ENCODE data around the gene PDGFD.

PDGFD gene

GRCh38 chr11:104163100-104164027 is 583 bp downstream of the PDGFD start:
- Histone ChIP-seq H3K9me3 (ENCODE audit: severe bottlenecking) (no peaks in the 10 kb centered on the region), H3K27me3 (ENCODE audit: insufficient read depth, low read depth, severe bottlenecking) (no peaks in the 10 kb centered on the region), H3K36me3 (no peaks in the 10 kb centered on the region), H3K4me3 (ENCODE audit: low read depth, low read length) (peak overlapping the region; percentile 48), H3K27ac (no peak overlapping the region)
- TF ChIP-seq, protein P1, sequence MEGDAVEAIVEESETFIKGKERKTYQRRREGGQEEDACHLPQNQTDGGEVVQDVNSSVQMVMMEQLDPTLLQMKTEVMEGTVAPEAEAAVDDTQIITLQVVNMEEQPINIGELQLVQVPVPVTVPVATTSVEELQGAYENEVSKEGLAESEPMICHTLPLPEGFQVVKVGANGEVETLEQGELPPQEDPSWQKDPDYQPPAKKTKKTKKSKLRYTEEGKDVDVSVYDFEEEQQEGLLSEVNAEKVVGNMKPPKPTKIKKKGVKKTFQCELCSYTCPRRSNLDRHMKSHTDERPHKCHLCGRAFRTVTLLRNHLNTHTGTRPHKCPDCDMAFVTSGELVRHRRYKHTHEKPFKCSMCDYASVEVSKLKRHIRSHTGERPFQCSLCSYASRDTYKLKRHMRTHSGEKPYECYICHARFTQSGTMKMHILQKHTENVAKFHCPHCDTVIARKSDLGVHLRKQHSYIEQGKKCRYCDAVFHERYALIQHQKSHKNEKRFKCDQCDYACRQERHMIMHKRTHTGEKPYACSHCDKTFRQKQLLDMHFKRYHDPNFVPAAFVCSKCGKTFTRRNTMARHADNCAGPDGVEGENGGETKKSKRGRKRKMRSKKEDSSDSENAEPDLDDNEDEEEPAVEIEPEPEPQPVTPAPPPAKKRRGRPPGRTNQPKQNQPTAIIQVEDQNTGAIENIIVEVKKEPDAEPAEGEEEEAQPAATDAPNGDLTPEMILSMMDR (IDR thresholded peaks at IDR 0.05; ENCODE audit: low read depth, low read length), result no peak
- DNase-seq, result no peak

- H3K9me3 ChIP-seq (ENCODE audit: severe bottlenecking), result no peaks in the 10 kb centered on the region
- H3K4me3 ChIP-seq (ENCODE audit: low read depth, low read length), result no peak overlapping the region
- TF ChIP-seq, protein P1 (IDR thresholded peaks at IDR 0.05; ENCODE audit: low read depth, low read length), result no peak
- no peaks in the 10 kb centered on the region for H3K27me3 ChIP-seq (ENCODE audit: insufficient read depth, low read depth, severe bottlenecking)
- H3K27ac ChIP-seq, result no peak overlapping the region
- no peak for DNase-seq
- H3K36me3 ChIP-seq, result no peaks in the 10 kb centered on the region
Observed at GRCh38 chr11:104161751-104162450, 2.0 kb downstream of the PDGFD start.

DNA sequence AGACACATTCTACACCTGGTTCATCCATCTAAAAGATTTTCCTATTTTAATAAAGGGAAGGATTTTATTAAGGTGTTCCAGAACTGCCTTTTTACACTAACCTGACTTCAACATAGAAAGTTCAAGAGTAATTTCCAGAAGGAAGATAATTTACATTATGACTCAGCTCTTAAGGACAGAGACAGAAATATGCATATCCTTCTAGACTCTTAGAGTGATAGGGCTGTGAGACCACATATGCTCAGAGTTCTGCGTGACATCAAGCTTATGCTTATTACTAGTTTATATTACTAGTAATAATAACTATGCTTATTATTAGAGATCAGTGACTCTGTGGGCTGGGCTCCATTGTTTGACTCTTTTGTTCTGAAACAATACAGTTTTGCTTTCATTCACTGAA is 4.6 kb downstream of the PDGFD start:
- H3K27ac ChIP-seq, result no peak overlapping the region
- H3K36me3 ChIP-seq, result no peaks in the 10 kb centered on the region
- no peak overlapping the region for H3K4me3 ChIP-seq (ENCODE audit: low read depth, low read length)
- H3K9me3 ChIP-seq (ENCODE audit: severe bottlenecking), result no peaks in the 10 kb centered on the region
- DNase-seq, result no peak
- H3K27me3 ChIP-seq (ENCODE audit: insufficient read depth, low read depth, severe bottlenecking), result no peaks in the 10 kb centered on the region
- TF ChIP-seq, protein P1 (IDR thresholded peaks at IDR 0.05; ENCODE audit: low read depth, low read length), result no peak

- H3K9me3 ChIP-seq (ENCODE audit: severe bottlenecking), result no peaks in the 10 kb centered on the region
- no peak overlapping the region for H3K4me3 ChIP-seq (ENCODE audit: low read depth, low read length)
- no peaks in the 10 kb centered on the region for H3K27me3 ChIP-seq (ENCODE audit: insufficient read depth, low read depth, severe bottlenecking)
- no peaks in the 10 kb centered on the region for H3K36me3 ChIP-seq
- no peak overlapping the region for H3K27ac ChIP-seq
- no peak for DNase-seq
- TF ChIP-seq, protein P1 (IDR thresholded peaks at IDR 0.05; ENCODE audit: low read depth, low read length), result no peak
Observed at GRCh38 chr11:104155375-104155774, 8.6 kb downstream of the PDGFD start.

DNA sequence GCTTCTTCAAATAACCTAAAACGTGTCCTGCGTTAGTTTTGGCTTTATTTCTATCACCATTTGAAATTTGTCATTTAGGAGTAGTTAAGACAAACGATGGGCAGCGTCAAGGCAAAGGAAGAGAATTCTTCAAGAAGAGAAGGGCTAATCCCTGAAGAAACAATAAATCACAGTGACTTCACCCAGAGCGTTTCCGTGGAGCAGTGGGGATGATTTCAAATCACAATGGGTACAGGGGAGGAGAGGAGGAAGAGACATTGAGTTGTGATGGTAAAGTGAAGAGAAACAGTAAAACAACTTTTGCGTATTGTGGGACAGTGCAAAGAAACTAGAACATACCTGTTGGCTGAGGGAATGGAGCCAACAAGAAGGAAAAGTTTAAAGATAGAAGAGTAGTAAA is 9.7 kb downstream of the PDGFD start:
- Histone ChIP-seq H3K4me3 (ENCODE audit: low read depth, low read length) (no peak overlapping the region), H3K36me3 (no peaks in the 10 kb centered on the region), H3K9me3 (ENCODE audit: severe bottlenecking) (no peaks in the 10 kb centered on the region), H3K27ac (no peak overlapping the region), H3K27me3 (ENCODE audit: insufficient read depth, low read depth, severe bottlenecking) (no peaks in the 10 kb centered on the region)
- no peak for DNase-seq
- TF ChIP-seq, protein P1 (IDR thresholded peaks at IDR 0.05; ENCODE audit: low read depth, low read length), result no peak

All from WERI-Rb-1 (cell line).